SK-N-SH treated with all-trans-retinoic acid at 6 μM for 48 hours (cell line): Measurements from ENCODE around the gene EXOC4.

Experiments used
- ARNTL ChIP-seq: fragments of 450-650 bp; formaldehyde crosslinking; IDR thresholded peaks from 2 replicates; pipeline ENCODE4 v1.5.0; 2020; ENCODE audit warnings: low read depth, mild to moderate bottlenecking, moderate library complexity, borderline replicate concordance
- CREB5 ChIP-seq: fragments of 250-450 bp; sonication (Bioruptor Pico); IDR thresholded peaks from 2 replicates; pipeline ENCODE4 v1.5.1; 2020; ENCODE audit warnings: low read depth, mild to moderate bottlenecking, moderate library complexity
- CSRNP3 ChIP-seq: fragments of 250-450 bp; sonication (Bioruptor Pico); IDR thresholded peaks from 2 replicates; pipeline ENCODE4 v1.5.1; 2021; ENCODE audit warnings: mild to moderate bottlenecking, moderate library complexity
- ESRRG ChIP-seq: fragments of 250-450 bp; sonication (Bioruptor Pico); IDR thresholded peaks from 2 replicates; pipeline ENCODE4 v1.6.1; 2021; ENCODE audit warnings: mild to moderate bottlenecking
- GLIS3 ChIP-seq: fragments of 250-450 bp; sonication (Bioruptor Pico); IDR thresholded peaks from 2 replicates; pipeline ENCODE4 v1.5.0; 2020; ENCODE audit warnings: mild to moderate bottlenecking, moderate library complexity
- OSR1 ChIP-seq: fragments of 250-450 bp; sonication (Bioruptor Pico); IDR thresholded peaks from 2 replicates; pipeline ENCODE4 v1.8.0; 2022; ENCODE audit warnings: moderate library complexity, mild to moderate bottlenecking, inconsistent platforms
- RARB ChIP-seq: fragments of 250-450 bp; sonication (Bioruptor Pico); IDR thresholded peaks from 2 replicates; pipeline ENCODE4 v1.8.0; 2021; ENCODE audit warnings: mild to moderate bottlenecking, moderate library complexity
- SNAI2 ChIP-seq: fragments of 250-450 bp; sonication (Bioruptor Pico); IDR thresholded peaks from 2 replicates; pipeline ENCODE4 v1.5.0; 2020; ENCODE audit warnings: mild to moderate bottlenecking, moderate library complexity
- ZFP3 ChIP-seq: fragments of 250-450 bp; sonication (Bioruptor Pico); IDR thresholded peaks from 2 replicates; pipeline ENCODE4 v1.5.0; 2020; ENCODE audit warnings: mild to moderate bottlenecking, moderate library complexity
- ZFP30 ChIP-seq: fragments of 450-650 bp; formaldehyde crosslinking; IDR thresholded peaks from 2 replicates; pipeline ENCODE4 v1.5.0; 2022; ENCODE audit warnings: mild to moderate bottlenecking, moderate library complexity
- ZNF565 ChIP-seq: fragments of 450-650 bp; formaldehyde crosslinking; conservative IDR thresholded peaks from 2 replicates; pipeline ENCODE4 v1.5.0; 2020; ENCODE audit warnings: low read depth, mild to moderate bottlenecking, moderate library complexity
- TF ChIP-seq, protein P1 (sequence below): fragments of 250-450 bp; sonication (Bioruptor Pico); IDR thresholded peaks from 2 replicates; pipeline ENCODE4 v1.8.0; 2020; ENCODE audit warnings: mild to moderate bottlenecking, moderate library complexity, borderline replicate concordance

DNA sequence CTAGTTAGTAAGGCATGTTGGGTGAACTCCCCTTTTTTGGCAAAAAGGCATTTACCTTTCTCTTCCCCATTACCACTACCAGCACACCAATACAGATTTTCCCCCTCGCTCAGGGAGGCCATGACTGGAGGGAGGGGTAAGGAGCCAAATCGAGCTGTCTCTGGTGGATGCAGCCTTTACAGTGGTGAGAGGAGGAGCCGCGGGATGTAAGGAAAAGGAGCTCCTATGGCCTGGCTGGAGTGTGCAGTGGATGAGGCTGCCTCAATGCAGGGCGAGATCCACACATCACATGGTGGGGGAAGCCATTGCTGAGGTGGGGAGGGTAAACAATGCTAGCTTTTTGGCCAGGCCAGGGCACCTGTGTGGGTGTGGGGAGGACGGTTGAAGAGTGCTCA is 416.2 kb downstream of the EXOC4 start:
- TF ChIP-seq ARNTL (CRISPR knock-in tag) = no peak
- no peak for TF ChIP-seq ZNF565 (CRISPR knock-in tag)
- TF ChIP-seq ZFP30 (CRISPR knock-in tag) = no peak
- no peak for TF ChIP-seq ESRRG (CRISPR knock-in tag)
- no peak for TF ChIP-seq CSRNP3
- TF ChIP-seq CREB5 (CRISPR knock-in tag) = no peak
- TF ChIP-seq, protein P1, sequence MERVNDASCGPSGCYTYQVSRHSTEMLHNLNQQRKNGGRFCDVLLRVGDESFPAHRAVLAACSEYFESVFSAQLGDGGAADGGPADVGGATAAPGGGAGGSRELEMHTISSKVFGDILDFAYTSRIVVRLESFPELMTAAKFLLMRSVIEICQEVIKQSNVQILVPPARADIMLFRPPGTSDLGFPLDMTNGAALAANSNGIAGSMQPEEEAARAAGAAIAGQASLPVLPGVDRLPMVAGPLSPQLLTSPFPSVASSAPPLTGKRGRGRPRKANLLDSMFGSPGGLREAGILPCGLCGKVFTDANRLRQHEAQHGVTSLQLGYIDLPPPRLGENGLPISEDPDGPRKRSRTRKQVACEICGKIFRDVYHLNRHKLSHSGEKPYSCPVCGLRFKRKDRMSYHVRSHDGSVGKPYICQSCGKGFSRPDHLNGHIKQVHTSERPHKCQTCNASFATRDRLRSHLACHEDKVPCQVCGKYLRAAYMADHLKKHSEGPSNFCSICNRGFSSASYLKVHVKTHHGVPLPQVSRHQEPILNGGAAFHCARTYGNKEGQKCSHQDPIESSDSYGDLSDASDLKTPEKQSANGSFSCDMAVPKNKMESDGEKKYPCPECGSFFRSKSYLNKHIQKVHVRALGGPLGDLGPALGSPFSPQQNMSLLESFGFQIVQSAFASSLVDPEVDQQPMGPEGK = no peak
- TF ChIP-seq GLIS3 (CRISPR knock-in tag) = no peak
- no peak for TF ChIP-seq OSR1 (CRISPR knock-in tag)
- no peak for TF ChIP-seq RARB (CRISPR knock-in tag)
- no peak for TF ChIP-seq SNAI2 (CRISPR knock-in tag)
- no peak for TF ChIP-seq ZFP3 (CRISPR knock-in tag)
